HEK293 (cell line): ENCODE measurements around the gene GRIK4.

Experiments
- CTCF ChIP-seq: fragments of 450-650 bp; formaldehyde crosslinking; IDR thresholded peaks from 2 replicates; pipeline ENCODE4 v1.5.1; 2016; ENCODE audit warnings: missing biosample characterization, missing genetic modification characterization
- HOXA7 ChIP-seq: sonication (generic); formaldehyde crosslinking; IDR thresholded peaks from 2 replicates; pipeline ENCODE4 v1.8.1; 2022; ENCODE audit warnings: missing genetic modification reagents, borderline replicate concordance
- ZXDB ChIP-seq: fragments of 450-650 bp; formaldehyde crosslinking; IDR thresholded peaks from 2 replicates; pipeline ENCODE4 v1.5.1; 2016; ENCODE audit warnings: missing biosample characterization, missing genetic modification characterization
- TF ChIP-seq, protein P1 (sequence below): fragments of 450-650 bp; formaldehyde crosslinking; IDR thresholded peaks from 2 replicates; pipeline ENCODE4 v1.5.1; 2016; ENCODE audit warnings: missing biosample characterization, missing genetic modification characterization

DNA sequence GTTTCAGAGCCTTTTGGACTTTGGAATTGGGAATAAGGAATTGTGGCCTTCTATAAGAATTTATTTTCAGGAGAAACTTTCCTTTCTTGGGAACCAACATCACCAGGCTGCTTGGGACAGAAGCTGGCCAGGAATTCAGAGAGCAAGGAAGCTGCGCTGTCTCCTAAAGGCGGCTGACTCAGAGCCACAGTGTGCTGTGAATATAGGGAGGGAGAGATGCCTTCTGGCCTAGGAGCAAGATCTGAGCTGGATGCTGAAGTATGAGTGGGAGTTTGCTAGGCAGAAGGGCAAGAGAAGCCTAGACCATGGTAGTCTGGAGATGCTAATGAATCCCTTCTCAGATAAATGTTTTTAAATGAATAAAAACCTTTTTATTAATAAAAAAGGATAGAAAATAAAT lies 298.7 kb downstream of the GRIK4 start:
- no peak for TF ChIP-seq CTCF (tag by site-specific recombination)
- TF ChIP-seq, protein P1, sequence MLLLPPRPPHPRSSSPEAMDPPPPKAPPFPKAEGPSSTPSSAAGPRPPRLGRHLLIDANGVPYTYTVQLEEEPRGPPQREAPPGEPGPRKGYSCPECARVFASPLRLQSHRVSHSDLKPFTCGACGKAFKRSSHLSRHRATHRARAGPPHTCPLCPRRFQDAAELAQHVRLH, result no peak
- TF ChIP-seq HOXA7 (CRISPR knock-in tag), result no peak
- no peak for TF ChIP-seq ZXDB (tag by site-specific recombination)
